Mammary epithelial cell (primary cell): Measurements from ENCODE around the gene PES1.

Source experiments
- EZH2 ChIP-seq: IDR thresholded peaks from 2 replicates; pipeline ENCODE4 v1.6.1; 2012; ENCODE audit warnings: low read length, inconsistent platforms, borderline replicate concordance
- TF ChIP-seq, protein P1 (sequence below), 2 donors: IDR thresholded peaks in 1 of 2; conservative IDR thresholded peaks in 1 of 2; 2 replicates each; pipeline ENCODE4 v1.5.1; 2011 to 2012; ENCODE audit warnings: inconsistent platforms in 2 of 2, low read length in 2 of 2, mild to moderate bottlenecking in 2 of 2, control low read depth in 1 of 2, low read depth in 1 of 2; ENCODE audit not compliant: insufficient read depth in 1 of 2; ENCODE audit errors: extremely low read depth in 1 of 2

DNA sequence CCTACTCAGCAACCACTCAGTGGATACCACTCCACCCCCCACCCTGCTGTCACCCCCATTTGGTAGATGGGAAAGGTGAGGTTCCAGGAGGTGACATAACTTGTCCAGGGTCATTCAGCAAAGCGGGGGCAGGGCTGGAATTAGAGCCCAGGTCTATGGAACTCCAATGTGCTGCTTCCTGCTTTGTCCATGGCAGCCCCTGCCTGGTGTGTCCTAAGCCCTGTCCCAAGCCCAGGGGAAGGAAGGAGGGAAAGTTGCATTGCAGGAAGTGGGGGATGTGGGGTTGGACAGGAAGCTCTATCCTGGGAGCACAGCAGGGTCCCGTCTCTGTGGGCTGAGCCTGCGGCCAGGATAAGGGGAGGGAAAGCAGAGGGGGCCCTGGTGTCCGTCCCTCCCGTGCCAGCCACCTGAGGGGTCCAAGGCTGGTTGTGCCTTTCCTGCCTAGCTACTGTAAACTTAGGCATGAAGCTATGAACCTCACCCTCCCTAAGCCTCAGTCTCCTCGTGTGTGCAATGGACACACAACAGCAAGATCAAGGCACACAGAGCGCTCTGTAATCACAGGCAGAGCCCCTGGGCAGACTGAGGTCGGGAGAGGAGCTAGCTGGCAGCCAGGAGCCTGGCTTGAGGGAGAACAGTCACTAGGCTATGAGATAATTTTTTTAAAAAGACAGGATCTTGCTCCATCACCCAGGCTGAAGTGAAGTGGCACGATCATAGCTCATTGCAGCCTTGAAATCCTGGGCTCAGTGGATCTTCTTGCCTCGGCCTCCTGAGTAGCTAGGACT, 30.1 kb downstream of the PES1 start:
- TF ChIP-seq, protein P1, sequence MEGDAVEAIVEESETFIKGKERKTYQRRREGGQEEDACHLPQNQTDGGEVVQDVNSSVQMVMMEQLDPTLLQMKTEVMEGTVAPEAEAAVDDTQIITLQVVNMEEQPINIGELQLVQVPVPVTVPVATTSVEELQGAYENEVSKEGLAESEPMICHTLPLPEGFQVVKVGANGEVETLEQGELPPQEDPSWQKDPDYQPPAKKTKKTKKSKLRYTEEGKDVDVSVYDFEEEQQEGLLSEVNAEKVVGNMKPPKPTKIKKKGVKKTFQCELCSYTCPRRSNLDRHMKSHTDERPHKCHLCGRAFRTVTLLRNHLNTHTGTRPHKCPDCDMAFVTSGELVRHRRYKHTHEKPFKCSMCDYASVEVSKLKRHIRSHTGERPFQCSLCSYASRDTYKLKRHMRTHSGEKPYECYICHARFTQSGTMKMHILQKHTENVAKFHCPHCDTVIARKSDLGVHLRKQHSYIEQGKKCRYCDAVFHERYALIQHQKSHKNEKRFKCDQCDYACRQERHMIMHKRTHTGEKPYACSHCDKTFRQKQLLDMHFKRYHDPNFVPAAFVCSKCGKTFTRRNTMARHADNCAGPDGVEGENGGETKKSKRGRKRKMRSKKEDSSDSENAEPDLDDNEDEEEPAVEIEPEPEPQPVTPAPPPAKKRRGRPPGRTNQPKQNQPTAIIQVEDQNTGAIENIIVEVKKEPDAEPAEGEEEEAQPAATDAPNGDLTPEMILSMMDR (conservative IDR thresholded peaks at IDR 0.05 in 1 of 2, IDR thresholded peaks at IDR 0.05 in 1 of 2; ENCODE audit: extremely low read depth in 1 of 2, insufficient read depth in 1 of 2, low read depth in 1 of 2, low read length in 2 of 2): no peak
- TF ChIP-seq EZH2: no peak
